BLaER1 (cell line): ENCODE data around the gene ERAP2.

Experiments used
- H3K27ac ChIP-seq: shearing (Covaris generic); formaldehyde crosslinking; 2 replicates; pipeline ENCODE4 v1.8.1; 2022
- H3K27me3 ChIP-seq: shearing (Covaris generic); formaldehyde crosslinking; 2 replicates; pipeline ENCODE4 v1.8.1; 2022
- H3K36me3 ChIP-seq: shearing (Covaris generic); formaldehyde crosslinking; 2 replicates; pipeline ENCODE4 v1.8.1; 2022
- H3K4me1 ChIP-seq: shearing (Covaris generic); formaldehyde crosslinking; 2 replicates; pipeline ENCODE4 v1.8.1; 2022
- H3K4me2 ChIP-seq: shearing (Covaris generic); formaldehyde crosslinking; 2 replicates; pipeline ENCODE4 v1.8.1; 2022
- H3K4me3 ChIP-seq: shearing (Covaris generic); formaldehyde crosslinking; 2 replicates; pipeline ENCODE4 v1.8.1; 2022
- H3K9ac ChIP-seq: shearing (Covaris generic); formaldehyde crosslinking; 2 replicates; pipeline ENCODE4 v1.8.1; 2022
- H3K9me3 ChIP-seq: shearing (Covaris generic); formaldehyde crosslinking; 2 replicates; pipeline ENCODE4 v1.8.1; 2022
- H4K20me1 ChIP-seq: shearing (Covaris generic); formaldehyde crosslinking; 2 replicates; pipeline ENCODE4 v1.8.1; 2022
- Cebpa-rat ChIP-seq: shearing (Covaris generic); IDR thresholded peaks from 2 replicates; pipeline ENCODE4 v1.8.1; 2022

Gene ERAP2

DNA sequence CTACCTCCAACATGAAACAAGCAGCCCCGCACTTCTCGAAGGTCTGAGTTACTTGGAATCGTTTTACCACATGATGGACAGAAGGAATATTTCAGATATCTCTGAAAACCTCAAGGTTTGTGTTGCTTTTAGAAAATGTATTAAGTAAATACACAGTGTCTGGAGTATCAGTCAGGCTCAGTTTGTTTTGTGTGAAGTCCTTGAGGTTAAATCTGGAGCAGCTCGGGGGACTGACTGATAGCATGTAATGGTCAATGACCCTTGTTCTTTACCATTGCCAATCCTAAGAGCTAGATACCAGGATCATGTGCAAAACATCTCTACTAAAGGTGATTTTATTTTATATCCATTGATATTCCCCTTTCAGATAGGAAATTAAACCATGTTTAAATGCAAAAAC is 32.7 kb downstream of the ERAP2 start:
- no peak overlapping the region for H3K4me2 ChIP-seq
- no peaks in the 10 kb centered on the region for H4K20me1 ChIP-seq
- peaks cover 62% of the 10 kb centered on the region for H3K36me3 ChIP-seq
- TF ChIP-seq Cebpa-rat = no peak
- no peak overlapping the region for H3K4me3 ChIP-seq
- H3K27me3 ChIP-seq = no peaks in the 10 kb centered on the region
- H3K4me1 ChIP-seq = no peaks in the 10 kb centered on the region
- H3K9ac ChIP-seq = no peak overlapping the region
- no peaks in the 10 kb centered on the region for H3K9me3 ChIP-seq
- H3K27ac ChIP-seq = no peak overlapping the region

DNA sequence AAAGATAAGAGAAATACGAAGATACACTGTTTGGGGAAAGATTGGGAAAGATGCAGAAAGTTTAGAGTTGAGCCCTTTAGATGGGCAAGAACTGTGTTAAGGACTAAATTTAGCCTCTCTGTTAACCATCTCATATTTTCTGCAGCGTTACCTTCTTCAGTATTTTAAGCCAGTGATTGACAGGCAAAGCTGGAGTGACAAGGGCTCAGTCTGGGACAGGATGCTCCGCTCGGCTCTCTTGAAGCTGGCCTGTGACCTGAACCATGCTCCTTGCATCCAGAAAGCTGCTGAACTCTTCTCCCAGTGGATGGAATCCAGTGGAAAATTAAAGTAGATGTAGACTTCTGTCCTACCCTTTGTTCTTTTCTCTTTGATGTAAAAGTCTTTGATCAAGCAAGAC is 33.1 kb downstream of the ERAP2 start:
- H3K27ac ChIP-seq = no peak overlapping the region

DNA sequence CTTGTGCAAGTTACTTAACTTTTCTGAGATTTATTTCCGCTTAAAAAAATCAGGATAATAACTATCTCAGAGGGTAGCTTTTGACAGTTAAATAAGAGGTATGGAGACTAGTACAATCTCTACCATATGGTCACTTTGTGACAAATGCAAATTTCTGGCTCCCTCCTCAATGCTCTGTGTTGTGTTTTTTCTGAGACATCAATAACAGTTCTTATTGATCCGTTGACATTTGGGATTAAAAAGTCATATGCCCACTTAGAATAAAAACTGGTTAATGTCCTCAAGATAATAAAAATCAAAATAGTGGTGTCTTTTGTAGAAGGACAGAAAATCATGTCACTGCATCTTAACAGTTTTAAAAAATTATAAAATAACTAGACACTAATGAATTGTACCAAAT is 34.8 kb downstream of the ERAP2 start:
- no peak for TF ChIP-seq Cebpa-rat
- no peak overlapping the region for H3K9ac ChIP-seq
- H3K4me1 ChIP-seq = no peaks in the 10 kb centered on the region
- H3K4me2 ChIP-seq = no peak overlapping the region
- no peak overlapping the region for H3K27ac ChIP-seq
- H3K27me3 ChIP-seq = no peaks in the 10 kb centered on the region
- H3K4me3 ChIP-seq = no peak overlapping the region
- peaks cover 66% of the 10 kb centered on the region for H3K36me3 ChIP-seq
- no peaks in the 10 kb centered on the region for H4K20me1 ChIP-seq
- no peaks in the 10 kb centered on the region for H3K9me3 ChIP-seq

More for the DNA sequence above, 33.1 kb downstream of the ERAP2 start:
- Histone ChIP-seq H3K9me3 (no peaks in the 10 kb centered on the region), H3K36me3 (peaks cover 62% of the 10 kb centered on the region), H3K4me2 (no peak overlapping the region), H3K4me3 (no peak overlapping the region), H4K20me1 (no peaks in the 10 kb centered on the region), H3K4me1 (no peaks in the 10 kb centered on the region), H3K27me3 (no peaks in the 10 kb centered on the region), H3K9ac (no peak overlapping the region)
- no peak for TF ChIP-seq Cebpa-rat

DNA sequence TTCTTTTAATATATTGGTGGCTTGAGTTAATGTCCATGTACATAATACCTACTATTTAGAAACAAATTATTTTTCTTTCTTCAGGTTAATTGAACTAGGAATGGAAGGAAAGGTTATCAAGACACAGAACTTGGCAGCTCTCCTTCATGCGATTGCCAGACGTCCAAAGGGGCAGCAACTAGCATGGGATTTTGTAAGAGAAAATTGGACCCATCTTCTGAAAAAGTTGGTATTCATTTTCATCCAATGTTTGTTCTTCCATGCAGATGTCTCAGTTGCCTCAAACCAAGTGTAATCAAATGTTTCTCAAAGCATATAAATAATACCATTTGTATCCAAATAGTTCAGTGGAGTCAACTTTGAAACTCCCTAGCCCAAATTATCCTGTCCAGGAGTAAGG is 36.9 kb downstream of the ERAP2 start:
- no peaks in the 10 kb centered on the region for H3K27me3 ChIP-seq
- H3K4me3 ChIP-seq = no peak overlapping the region
- H3K36me3 ChIP-seq = peaks cover 75% of the 10 kb centered on the region
- no peaks in the 10 kb centered on the region for H3K4me1 ChIP-seq
- TF ChIP-seq Cebpa-rat = no peak
- no peaks in the 10 kb centered on the region for H3K9me3 ChIP-seq
- H3K9ac ChIP-seq = no peak overlapping the region
- no peaks in the 10 kb centered on the region for H4K20me1 ChIP-seq
- H3K27ac ChIP-seq = no peak overlapping the region
- no peak overlapping the region for H3K4me2 ChIP-seq

DNA sequence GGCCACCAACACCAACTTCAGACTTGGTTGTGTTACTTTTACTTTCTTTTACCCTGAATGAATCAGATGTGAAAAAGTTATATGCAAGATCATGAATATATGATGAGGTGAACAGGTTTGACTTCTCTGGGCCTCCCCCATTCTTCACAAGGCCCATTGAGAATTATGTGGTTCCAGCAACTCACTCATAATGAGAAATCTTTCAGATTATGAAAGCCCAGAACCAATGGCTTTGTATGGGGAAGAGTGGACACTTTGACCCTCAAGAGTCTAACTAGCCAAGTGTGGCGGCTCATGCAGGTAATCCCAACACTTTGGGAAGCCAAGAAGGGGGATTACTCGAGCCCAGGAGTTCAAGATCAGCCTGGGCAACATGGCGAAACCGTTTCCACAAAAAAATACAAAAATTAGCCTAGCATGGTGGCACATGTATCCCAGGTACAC is 43.5 kb downstream of the ERAP2 start:
- no peak overlapping the region for H3K27ac ChIP-seq
- peaks cover 51% of the 10 kb centered on the region for H3K36me3 ChIP-seq
- no peak overlapping the region for H3K9ac ChIP-seq
- H3K27me3 ChIP-seq = no peaks in the 10 kb centered on the region
- no peak overlapping the region for H3K4me3 ChIP-seq
- TF ChIP-seq Cebpa-rat = no peak
- no peaks in the 10 kb centered on the region for H3K9me3 ChIP-seq
- H4K20me1 ChIP-seq = no peaks in the 10 kb centered on the region
- H3K4me1 ChIP-seq = peaks cover 25% of the 10 kb centered on the region
- peak overlapping the region; percentile 49 for H3K4me2 ChIP-seq

DNA sequence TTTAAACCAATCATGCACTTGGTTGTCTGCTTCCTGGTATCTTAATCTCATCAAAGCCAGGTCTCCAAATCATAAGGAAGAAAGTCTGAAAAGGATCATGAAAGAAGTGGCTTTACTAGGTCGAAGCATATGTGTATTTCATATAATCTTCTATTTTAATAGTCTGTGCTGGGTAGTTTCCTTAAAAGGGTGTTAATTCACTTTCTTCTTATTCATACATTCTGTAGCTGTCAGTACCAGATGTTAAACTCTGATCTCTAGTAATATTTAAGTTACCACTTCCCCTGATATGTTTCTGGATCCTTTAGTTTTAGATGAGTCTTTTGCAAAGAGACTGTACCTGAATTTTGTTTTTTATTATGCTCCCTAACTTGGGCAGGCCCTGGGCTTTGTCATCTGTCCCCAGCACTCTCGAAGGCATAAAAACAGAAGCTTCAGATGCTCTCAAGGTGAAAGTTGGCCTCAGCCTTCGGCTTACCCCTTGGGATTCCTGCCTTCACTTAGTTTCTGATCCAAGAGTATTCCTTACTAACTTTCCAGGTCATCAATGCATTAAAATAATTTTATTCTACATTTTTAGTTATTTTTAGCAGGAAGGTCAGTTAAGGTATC is 44.5 kb downstream of the ERAP2 start:
- no peak for TF ChIP-seq Cebpa-rat
- Histone ChIP-seq H3K27ac (0 out of 2 replicates have a peak overlapping the region, but pooled peaks have one; percentile 10), H3K36me3 (peaks cover 43% of the 10 kb centered on the region), H3K9ac (no peak overlapping the region), H3K9me3 (no peaks in the 10 kb centered on the region), H3K4me3 (no peak overlapping the region), H3K4me1 (peaks cover 25% of the 10 kb centered on the region), H3K27me3 (no peaks in the 10 kb centered on the region), H3K4me2 (peak overlapping the region; percentile 49), H4K20me1 (no peaks in the 10 kb centered on the region)

DNA sequence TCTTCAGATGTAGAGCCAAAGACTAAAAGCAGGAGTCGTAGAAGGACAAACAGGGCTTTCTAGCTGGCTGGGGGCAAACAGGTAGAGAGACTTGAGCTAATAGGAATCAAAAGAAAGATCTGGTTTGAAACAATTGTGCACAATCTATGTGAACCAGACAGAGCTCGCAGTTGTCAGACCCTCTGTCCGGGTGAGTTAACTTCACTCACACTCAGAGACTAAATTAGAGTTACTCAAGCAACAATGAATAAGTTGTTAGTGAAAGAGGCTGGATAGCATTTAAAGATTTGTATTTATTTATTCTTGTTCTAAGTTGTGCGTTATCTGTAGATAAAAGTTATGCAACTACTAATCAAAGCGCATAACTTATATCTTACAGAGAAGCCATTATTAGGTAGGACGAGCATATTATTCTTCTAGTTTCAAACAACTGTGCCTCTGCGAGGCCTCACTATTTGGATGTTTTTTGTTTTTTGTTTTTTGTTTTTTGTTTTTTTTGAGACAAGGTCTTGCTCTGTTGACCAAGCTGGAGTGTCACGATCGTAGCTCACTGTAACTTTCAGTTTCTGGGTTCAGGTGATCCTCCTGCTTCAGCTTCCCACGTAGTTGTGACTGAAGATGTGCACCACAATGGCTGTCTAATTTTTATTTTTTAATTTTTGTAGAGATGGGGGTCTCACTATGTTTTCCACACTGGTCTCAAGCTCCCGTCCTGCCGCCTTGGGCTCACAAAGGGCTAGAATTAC is 46.4 kb downstream of the ERAP2 start:
- Histone ChIP-seq H3K27ac (no peak overlapping the region), H3K9me3 (no peaks in the 10 kb centered on the region), H3K9ac (no peak overlapping the region), H3K27me3 (no peaks in the 10 kb centered on the region), H3K4me1 (peaks cover 25% of the 10 kb centered on the region), H3K4me3 (no peak overlapping the region), H3K36me3 (peaks cover 25% of the 10 kb centered on the region), H4K20me1 (no peaks in the 10 kb centered on the region), H3K4me2 (no peak overlapping the region)
- TF ChIP-seq Cebpa-rat = no peak

DNA sequence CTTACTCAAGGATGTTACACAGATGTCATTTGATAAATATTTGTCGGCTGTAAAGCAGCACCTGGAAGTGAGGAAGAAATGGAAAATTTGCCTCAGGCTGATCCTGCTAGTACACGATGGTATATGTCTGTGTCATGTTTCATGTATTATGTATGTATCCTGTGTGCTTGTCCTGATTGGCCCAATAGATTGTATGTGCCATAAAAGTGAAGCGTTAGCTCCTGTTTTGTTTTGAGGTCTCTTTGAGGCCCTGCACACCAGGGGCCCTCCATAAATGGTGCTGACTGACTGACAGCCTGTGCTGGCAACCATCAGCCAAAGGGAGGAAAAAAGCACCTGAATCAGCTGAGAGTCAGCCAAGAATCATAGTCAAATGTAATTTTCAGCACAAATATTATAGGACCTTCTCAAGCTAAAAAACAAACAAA is 47.7 kb downstream of the ERAP2 start:
- peaks cover 11% of the 10 kb centered on the region for H3K36me3 ChIP-seq
- no peaks in the 10 kb centered on the region for H3K27me3 ChIP-seq
- no peaks in the 10 kb centered on the region for H3K9me3 ChIP-seq
- no peaks in the 10 kb centered on the region for H4K20me1 ChIP-seq
- H3K4me1 ChIP-seq = peaks cover 26% of the 10 kb centered on the region
- H3K27ac ChIP-seq = no peak overlapping the region
- H3K9ac ChIP-seq = no peak overlapping the region
- H3K4me3 ChIP-seq = no peak overlapping the region
- H3K4me2 ChIP-seq = no peak overlapping the region
- no peak for TF ChIP-seq Cebpa-rat

DNA sequence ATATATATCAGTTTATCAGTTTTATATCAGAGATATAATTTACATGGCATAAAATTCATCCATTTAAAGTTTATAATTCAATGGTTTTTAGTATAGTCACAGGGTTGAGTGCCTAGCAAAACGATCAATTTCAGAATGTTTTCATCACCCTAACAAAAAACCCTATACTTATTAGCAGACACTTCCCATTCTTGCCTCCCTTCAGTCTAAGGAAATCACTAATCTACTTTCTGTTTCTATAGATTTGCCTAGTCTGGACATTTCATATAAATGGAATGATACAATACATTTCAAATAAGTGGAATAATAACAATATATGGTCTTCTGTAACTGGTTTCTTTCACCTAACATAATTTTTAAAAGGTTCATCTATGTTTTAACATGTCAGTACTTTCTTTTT is 50.0 kb downstream of the ERAP2 start:
- H3K4me3 ChIP-seq = no peak overlapping the region
- no peak overlapping the region for H3K9ac ChIP-seq
- H3K27me3 ChIP-seq = no peaks in the 10 kb centered on the region
- H3K9me3 ChIP-seq = no peaks in the 10 kb centered on the region
- H3K27ac ChIP-seq = no peak overlapping the region
- peaks cover 32% of the 10 kb centered on the region for H3K4me1 ChIP-seq
- no peaks in the 10 kb centered on the region for H3K36me3 ChIP-seq
- H3K4me2 ChIP-seq = no peak overlapping the region
- TF ChIP-seq Cebpa-rat = no peak
- no peaks in the 10 kb centered on the region for H4K20me1 ChIP-seq

DNA sequence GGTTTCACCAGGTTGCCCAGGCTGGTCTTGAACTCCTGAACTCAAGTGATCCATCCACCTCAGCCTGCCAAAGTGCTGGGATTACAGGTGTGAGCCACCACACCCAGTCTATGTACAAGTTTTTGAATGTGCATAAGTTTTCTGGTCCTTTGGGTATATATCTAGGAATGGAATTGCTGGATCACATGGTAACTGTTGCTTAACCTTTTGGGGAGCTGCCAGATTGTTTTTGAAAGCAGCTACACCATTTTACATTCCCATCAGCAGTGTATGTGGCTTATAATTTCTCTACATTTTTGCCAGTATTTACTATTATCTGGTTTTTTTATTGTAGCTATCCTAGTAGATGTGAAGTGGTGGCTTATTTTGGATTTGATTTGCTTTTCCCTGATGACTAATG is 50.7 kb downstream of the ERAP2 start:
- H3K9me3 ChIP-seq = no peaks in the 10 kb centered on the region
- H3K27ac ChIP-seq = no peak overlapping the region
- H3K36me3 ChIP-seq = no peaks in the 10 kb centered on the region
- no peak for TF ChIP-seq Cebpa-rat
- H4K20me1 ChIP-seq = no peaks in the 10 kb centered on the region
- peaks cover 32% of the 10 kb centered on the region for H3K4me1 ChIP-seq
- H3K27me3 ChIP-seq = no peaks in the 10 kb centered on the region
- H3K4me2 ChIP-seq = no peak overlapping the region
- no peak overlapping the region for H3K9ac ChIP-seq
- H3K4me3 ChIP-seq = no peak overlapping the region
